ENCODE results near the gene RRAS.

Gene RRAS

GRCh38 chr19:49602806-49603205 lies 37.1 kb downstream of the RRAS start:
- Histone ChIP-seq H3K27ac (ENCODE audit: low read depth, low read length) (no peak overlapping the region), H3K4me1 (ENCODE audit: control insufficient read depth, insufficient read depth, low read length) (no peaks in the 10 kb centered on the region), H3K36me3 (ENCODE audit: control insufficient read depth, insufficient read depth, low read length) (peaks cover 40% of the 10 kb centered on the region), H3K27me3 (ENCODE audit: control insufficient read depth, insufficient read depth, low read length) (no peaks in the 10 kb centered on the region), H3K9ac (ENCODE audit: low read length) (no peak overlapping the region), H3K4me3 (ENCODE audit: low read length) (no peak overlapping the region)

GRCh38 chr19:49601482-49602038 lies 38.4 kb downstream of the RRAS start:
- H3K27ac ChIP-seq (ENCODE audit: low read depth, low read length): no peak overlapping the region
- H3K4me1 ChIP-seq (ENCODE audit: control insufficient read depth, insufficient read depth, low read length): no peaks in the 10 kb centered on the region
- no peak overlapping the region for H3K4me3 ChIP-seq (ENCODE audit: low read length)
- H3K36me3 ChIP-seq (ENCODE audit: control insufficient read depth, insufficient read depth, low read length): peaks cover 42% of the 10 kb centered on the region
- H3K27me3 ChIP-seq (ENCODE audit: control insufficient read depth, insufficient read depth, low read length): no peaks in the 10 kb centered on the region
- no peak overlapping the region for H3K9ac ChIP-seq (ENCODE audit: low read length)

GRCh38 chr19:49599378-49600295 lies 40.3 kb downstream of the RRAS start:
- Histone ChIP-seq H3K4me1 (ENCODE audit: control insufficient read depth, insufficient read depth, low read length) (no peaks in the 10 kb centered on the region), H3K4me3 (ENCODE audit: low read length) (no peak overlapping the region), H3K9ac (ENCODE audit: low read length) (no peak overlapping the region), H3K27me3 (ENCODE audit: control insufficient read depth, insufficient read depth, low read length) (no peaks in the 10 kb centered on the region), H3K27ac (ENCODE audit: low read depth, low read length) (no peak overlapping the region), H3K36me3 (ENCODE audit: control insufficient read depth, insufficient read depth, low read length) (peaks cover 45% of the 10 kb centered on the region)

GRCh38 chr19:49597703-49597974 lies 42.3 kb downstream of the RRAS start:
- Histone ChIP-seq H3K27me3 (ENCODE audit: control insufficient read depth, insufficient read depth, low read length) (no peaks in the 10 kb centered on the region), H3K4me1 (ENCODE audit: control insufficient read depth, insufficient read depth, low read length) (peaks cover under 1% of the 10 kb centered on the region), H3K4me3 (ENCODE audit: low read length) (no peak overlapping the region), H3K27ac (ENCODE audit: low read depth, low read length) (no peak overlapping the region), H3K36me3 (ENCODE audit: control insufficient read depth, insufficient read depth, low read length) (peaks cover 46% of the 10 kb centered on the region), H3K9ac (ENCODE audit: low read length) (no peak overlapping the region)

- Histone ChIP-seq H3K27ac (ENCODE audit: low read depth, low read length) (no peak overlapping the region), H3K36me3 (ENCODE audit: control insufficient read depth, insufficient read depth, low read length) (peaks cover 46% of the 10 kb centered on the region)
These were observed 42.8 kb downstream of the RRAS start for GRCh38 chr19:49596954-49597702.

GRCh38 chr19:49596407-49596806 lies 43.5 kb downstream of the RRAS start:
- Histone ChIP-seq H3K27me3 (ENCODE audit: control insufficient read depth, insufficient read depth, low read length) (no peaks in the 10 kb centered on the region), H3K9ac (ENCODE audit: low read length) (no peak overlapping the region), H3K36me3 (ENCODE audit: control insufficient read depth, insufficient read depth, low read length) (peaks cover 41% of the 10 kb centered on the region), H3K4me1 (ENCODE audit: control insufficient read depth, insufficient read depth, low read length) (peaks cover 6% of the 10 kb centered on the region), H3K27ac (ENCODE audit: low read depth, low read length) (no peak overlapping the region), H3K4me3 (ENCODE audit: low read length) (no peak overlapping the region)

More at GRCh38 chr19:49596954-49597702, 42.8 kb downstream of the RRAS start:
- Histone ChIP-seq H3K4me1 (ENCODE audit: control insufficient read depth, insufficient read depth, low read length) (peaks cover 6% of the 10 kb centered on the region), H3K9ac (ENCODE audit: low read length) (no peak overlapping the region), H3K27me3 (ENCODE audit: control insufficient read depth, insufficient read depth, low read length) (no peaks in the 10 kb centered on the region), H3K4me3 (ENCODE audit: low read length) (no peak overlapping the region)

GRCh38 chr19:49595819-49596404 lies 44.0 kb downstream of the RRAS start:
- Histone ChIP-seq H3K4me1 (ENCODE audit: control insufficient read depth, insufficient read depth, low read length) (peaks cover 6% of the 10 kb centered on the region), H3K4me3 (ENCODE audit: low read length) (no peak overlapping the region), H3K27ac (ENCODE audit: low read depth, low read length) (no peak overlapping the region), H3K27me3 (ENCODE audit: control insufficient read depth, insufficient read depth, low read length) (no peaks in the 10 kb centered on the region), H3K36me3 (ENCODE audit: control insufficient read depth, insufficient read depth, low read length) (peaks cover 37% of the 10 kb centered on the region), H3K9ac (ENCODE audit: low read length) (no peak overlapping the region)

GRCh38 chr19:49594993-49595818 lies 44.7 kb downstream of the RRAS start:
- H3K36me3 ChIP-seq (ENCODE audit: control insufficient read depth, insufficient read depth, low read length): peaks cover 33% of the 10 kb centered on the region
- peaks cover 6% of the 10 kb centered on the region for H3K4me1 ChIP-seq (ENCODE audit: control insufficient read depth, insufficient read depth, low read length)
- no peaks in the 10 kb centered on the region for H3K27me3 ChIP-seq (ENCODE audit: control insufficient read depth, insufficient read depth, low read length)
- no peak overlapping the region for H3K4me3 ChIP-seq (ENCODE audit: low read length)
- H3K9ac ChIP-seq (ENCODE audit: low read length): no peak overlapping the region
- no peak overlapping the region for H3K27ac ChIP-seq (ENCODE audit: low read depth, low read length)

GRCh38 chr19:49594157-49594992 lies 45.6 kb downstream of the RRAS start:
- H3K4me3 ChIP-seq (ENCODE audit: low read length): no peak overlapping the region
- peaks cover 6% of the 10 kb centered on the region for H3K4me1 ChIP-seq (ENCODE audit: control insufficient read depth, insufficient read depth, low read length)
- peaks cover 25% of the 10 kb centered on the region for H3K36me3 ChIP-seq (ENCODE audit: control insufficient read depth, insufficient read depth, low read length)
- H3K27me3 ChIP-seq (ENCODE audit: control insufficient read depth, insufficient read depth, low read length): no peaks in the 10 kb centered on the region
- H3K9ac ChIP-seq (ENCODE audit: low read length): no peak overlapping the region
- peak overlapping the region; percentile 63 for H3K27ac ChIP-seq (ENCODE audit: low read depth, low read length)

GRCh38 chr19:49593233-49594113 lies 46.5 kb downstream of the RRAS start:
- Histone ChIP-seq H3K4me1 (ENCODE audit: control insufficient read depth, insufficient read depth, low read length) (peaks cover 6% of the 10 kb centered on the region), H3K9ac (ENCODE audit: low read length) (peak overlapping the region; percentile 22), H3K27me3 (ENCODE audit: control insufficient read depth, insufficient read depth, low read length) (no peaks in the 10 kb centered on the region), H3K4me3 (ENCODE audit: low read length) (peak overlapping the region; percentile 90), H3K27ac (ENCODE audit: low read depth, low read length) (peak overlapping the region; percentile 63), H3K36me3 (ENCODE audit: control insufficient read depth, insufficient read depth, low read length) (peaks cover 17% of the 10 kb centered on the region)

Measured in rectal smooth muscle tissue (tissue), 1 donor.